ENCODE measurements around the gene TACC2.
"Not testable (repeated sequence)": the region's sequence is repeated elsewhere in the genome, so short reads cannot be mapped to it uniquely, and the experiment has no call there.

TACC2 gene

DNA sequence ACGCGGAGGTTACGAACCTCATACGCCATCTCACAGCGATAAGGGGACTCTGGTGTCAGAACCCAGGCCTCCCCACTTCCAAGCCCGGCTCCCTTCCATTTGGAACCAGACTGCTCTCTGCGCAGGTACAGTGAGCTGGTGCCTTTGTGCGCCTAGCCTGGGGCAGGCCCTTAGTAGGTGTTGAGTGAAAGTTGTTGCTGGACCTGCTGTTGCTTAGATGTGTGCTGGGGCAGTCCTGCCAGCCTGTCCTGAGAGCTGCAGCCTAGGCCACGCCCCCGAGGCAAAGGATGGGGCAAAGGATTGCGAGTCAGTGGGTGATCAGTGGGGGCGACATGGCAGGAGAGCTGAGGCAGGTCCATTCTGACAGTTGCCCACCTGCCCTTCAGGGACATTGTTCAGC, 209.7 kb downstream of the TACC2 start:
- no peak for DNase-seq

DNA sequence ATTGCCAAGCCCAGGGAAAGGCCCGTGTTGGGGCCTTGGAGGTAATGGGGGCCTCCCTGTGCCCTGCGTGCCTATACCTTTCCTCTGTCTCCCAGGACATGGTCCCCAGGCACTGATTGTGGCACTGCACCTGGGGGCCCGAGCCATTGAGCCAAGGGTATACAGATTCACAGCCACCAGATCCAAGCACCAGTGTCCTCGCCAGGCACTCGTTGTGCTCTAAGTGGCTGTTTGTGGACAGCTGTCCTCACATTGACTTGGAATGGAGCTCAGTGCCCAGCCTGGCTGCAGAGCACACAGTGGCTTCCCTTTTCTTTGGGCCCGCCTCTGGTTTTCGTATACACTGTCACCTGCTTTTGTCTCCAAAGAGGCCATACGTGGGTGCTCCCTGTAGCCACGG, 210.1 kb downstream of the TACC2 start:
- DNase-seq: no peak

DNA sequence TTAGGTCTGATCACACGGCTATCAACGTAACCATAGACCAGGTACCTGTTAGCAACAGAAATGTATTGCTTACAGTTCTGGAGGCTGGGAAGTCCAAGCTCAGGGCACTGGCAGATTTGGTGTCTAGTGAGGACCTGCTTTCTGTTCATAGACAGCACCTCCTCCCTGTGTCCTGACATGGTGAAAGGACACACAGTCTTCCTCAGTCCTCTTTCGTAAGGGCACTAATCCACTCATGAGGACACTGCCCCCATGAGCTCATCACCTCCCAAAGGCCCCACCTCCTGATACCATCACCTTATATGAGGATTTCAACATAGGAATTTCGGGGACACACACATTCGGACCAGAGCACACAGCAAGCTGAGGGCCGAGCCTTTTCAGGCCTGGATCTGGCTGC, 210.7 kb downstream of the TACC2 start:
- DNase-seq: no peak

DNA sequence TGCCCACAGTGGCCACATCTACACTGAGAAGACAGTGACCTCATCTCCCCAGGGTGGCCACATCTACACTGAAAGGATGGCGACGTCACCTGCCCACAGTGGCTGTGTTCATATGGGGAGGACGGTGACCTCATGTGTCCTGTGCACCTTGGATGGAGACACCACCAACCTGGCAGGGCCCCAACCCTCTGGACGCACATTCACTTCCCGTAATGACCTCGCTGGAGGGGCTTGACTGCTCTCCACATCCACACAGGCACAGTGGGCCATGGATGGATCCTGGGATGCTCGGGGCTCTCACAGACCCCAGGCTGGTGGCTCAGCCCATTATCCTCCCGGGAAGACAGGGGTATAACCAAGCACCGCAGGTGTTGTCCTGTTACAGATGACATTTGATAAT, 212.4 kb downstream of the TACC2 start:
- DNase-seq: no peak

DNA sequence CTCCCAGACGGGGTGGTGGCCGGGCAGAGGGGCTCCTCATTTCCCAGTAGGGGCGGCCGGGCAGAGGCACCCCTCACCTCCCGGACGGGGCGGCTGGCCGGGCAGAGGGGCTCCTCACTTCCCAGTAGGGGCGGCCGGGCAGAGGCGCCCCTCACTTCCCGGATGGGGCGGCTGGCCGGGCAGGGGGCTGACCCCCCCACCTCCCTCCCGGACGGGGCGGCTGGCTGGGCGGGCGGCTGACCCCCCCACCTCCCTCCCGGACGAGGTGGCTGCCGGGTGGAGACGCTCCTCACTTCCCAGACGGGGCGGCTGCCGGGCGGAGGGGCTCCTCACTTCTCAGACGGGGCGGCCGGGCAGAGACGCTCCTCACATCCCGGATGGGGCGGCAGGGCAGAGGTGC, 214.2 kb downstream of the TACC2 start:
- not testable (repeated sequence) for DNase-seq

DNA sequence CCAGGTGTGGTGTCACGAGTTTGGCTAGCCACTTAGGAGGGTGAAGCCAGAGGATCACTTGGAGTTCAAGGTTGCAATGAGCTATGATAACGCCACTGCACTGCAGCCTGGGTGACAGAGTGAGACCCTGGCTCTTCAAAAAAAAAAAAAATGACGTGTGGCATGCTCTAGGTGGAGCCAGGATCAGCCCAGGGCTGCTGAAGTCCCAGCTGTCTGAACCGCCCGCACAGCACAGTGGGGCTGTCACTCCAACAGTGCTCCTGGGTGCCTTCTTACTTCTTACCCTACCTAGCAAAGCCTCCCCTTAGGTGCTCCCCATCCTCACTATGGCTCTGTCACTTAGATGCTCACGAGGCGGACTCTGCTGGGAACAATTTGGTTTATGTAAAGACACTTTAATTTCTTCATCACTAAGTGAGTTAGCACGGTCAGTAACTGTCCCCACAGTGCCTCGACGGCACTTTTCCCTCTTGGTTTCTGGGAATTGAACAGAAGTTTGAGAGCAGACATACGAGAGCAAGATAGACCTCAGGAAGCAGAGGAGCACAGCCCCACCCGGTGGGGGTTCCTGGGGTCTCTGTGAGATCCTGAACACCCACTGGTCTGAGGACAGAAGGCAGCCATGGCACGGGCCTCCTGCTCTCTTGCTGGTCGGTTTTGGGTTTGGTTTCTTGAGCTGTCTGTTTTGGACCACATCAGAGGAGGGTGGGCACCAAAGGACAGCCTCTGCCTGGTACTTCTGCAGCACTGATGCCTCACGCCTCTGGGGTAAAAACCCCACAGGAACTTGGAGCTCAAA, 215.9 kb downstream of the TACC2 start:
- no peak for DNase-seq

DNA sequence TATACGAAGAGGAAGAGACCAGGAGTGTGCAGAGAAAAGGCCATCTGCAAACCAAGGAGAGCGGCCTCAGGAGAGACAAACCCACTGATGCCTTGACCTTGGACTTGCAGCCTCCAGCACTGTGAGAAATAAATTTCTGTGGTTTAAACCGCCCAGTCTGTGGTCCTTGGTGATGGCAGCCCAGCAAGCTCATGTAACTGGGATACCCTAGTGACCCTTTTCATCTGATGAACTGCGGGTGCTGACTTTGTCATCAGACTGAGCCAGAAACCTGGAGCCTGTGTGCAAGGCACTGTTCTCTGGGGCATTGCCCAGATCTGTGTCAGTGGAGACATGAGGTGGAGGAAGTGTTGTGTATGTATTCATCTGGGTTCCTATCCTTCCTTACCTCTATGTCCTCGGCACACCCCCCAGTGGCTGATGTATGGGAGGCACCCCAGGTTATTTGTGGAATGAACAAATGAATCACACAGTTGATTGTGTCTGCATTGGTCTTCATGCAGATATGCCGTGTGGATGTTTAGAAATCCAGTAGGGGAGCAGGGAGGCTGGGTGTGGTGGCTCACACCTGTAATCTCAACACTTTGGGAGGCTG, 217.6 kb downstream of the TACC2 start:
- DNase-seq: no peak

DNA sequence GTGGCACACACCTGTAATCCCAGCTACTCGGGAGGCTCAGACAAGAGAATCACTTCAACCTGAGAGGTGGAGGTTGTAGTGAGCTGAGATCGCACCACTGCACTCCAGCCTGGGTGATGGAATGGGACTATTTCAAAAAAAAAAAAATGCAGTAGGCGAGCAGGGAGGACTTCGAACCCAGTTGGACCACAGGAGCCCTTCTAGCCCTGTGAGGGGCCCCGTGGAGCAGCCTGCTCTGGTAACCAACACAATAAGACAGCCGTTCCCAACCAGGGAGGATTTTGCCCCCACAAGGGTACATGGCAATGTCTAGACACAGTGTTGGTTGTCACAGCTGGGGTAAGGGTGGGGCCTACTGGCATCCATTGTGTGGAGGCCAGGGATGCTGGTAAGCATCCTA, 218.2 kb downstream of the TACC2 start:
- DNase-seq: no peak

DNA sequence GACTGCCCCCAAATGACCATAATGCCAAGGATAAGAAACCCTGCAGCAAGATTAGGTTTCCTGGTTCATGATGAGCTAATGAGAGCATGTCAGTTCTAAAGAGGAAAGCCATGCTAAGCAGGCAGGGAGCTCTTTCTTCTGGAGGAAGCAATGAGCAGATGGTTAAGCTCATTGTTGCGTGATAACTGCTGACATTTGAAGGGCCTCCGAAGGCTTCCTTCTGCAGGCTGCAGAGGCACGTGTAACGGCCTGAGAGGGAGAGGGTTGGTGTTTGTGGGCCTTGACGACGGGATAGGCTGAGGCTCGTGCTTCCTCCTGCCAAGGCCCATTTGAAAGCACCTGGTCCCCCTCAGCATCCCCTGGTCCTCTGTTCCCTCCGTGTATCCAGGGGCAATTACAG, 218.6 kb downstream of the TACC2 start:
- no peak for DNase-seq

DNA sequence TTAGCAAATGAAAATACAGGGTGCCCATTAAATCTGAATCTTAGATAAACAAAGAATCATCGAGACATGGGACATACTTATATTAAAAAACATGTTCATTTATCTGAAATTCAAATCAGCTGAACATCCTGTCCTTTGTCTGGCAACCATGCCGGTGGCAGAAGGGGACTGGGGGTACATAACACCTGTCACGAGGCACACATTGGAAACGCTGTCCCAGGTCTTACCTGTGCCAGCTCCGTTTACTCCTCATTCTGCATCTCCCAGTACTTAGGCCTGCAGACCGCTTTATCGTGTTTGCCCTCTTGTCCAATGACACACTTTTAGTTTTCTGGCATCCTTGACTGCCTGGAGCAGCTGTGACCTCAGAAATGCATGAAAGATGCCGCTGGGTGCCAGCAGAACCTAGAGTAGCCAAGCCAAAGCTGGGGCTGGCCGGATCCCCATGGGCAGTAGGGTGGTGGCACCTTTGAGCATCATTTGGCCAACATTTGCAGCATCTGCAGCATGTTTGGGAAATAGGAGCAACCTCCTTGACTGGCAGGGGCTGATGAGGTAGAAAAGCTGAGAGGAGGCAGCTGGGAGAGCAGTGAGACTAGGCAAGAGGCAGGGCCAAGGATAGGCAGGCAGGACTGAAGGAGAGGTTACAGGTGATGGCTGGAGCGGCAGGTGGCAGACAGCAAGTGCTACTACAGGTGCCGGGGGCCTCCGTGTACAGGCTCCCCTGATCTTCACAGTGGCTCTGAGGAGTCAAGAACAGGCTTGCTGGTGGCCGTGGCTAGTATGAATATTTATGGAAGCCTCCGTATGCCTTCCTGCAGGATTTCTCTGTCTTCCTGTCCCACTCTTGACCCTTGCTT, 219.8 kb downstream of the TACC2 start:
- no peak for DNase-seq

DNA sequence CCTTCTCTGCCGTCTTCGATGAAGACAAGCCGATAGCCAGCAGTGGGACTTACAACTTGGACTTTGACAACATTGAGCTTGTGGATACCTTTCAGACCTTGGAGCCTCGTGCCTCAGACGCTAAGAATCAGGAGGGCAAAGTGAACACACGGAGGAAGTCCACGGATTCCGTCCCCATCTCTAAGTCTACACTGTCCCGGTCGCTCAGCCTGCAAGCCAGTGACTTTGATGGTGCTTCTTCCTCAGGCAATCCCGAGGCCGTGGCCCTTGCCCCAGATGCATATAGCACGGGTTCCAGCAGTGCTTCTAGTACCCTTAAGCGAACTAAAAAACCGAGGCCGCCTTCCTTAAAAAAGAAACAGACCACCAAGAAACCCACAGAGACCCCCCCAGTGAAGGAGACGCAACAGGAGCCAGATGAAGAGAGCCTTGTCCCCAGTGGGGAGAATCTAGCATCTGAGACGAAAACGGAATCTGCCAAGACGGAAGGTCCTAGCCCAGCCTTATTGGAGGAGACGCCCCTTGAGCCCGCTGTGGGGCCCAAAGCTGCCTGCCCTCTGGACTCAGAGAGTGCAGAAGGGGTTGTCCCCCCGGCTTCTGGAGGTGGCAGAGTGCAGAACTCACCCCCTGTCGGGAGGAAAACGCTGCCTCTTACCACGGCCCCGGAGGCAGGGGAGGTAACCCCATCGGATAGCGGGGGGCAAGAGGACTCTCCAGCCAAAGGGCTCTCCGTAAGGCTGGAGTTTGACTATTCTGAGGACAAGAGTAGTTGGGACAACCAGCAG, 221.7 kb downstream of the TACC2 start:
- DNase-seq: no peak

DNA sequence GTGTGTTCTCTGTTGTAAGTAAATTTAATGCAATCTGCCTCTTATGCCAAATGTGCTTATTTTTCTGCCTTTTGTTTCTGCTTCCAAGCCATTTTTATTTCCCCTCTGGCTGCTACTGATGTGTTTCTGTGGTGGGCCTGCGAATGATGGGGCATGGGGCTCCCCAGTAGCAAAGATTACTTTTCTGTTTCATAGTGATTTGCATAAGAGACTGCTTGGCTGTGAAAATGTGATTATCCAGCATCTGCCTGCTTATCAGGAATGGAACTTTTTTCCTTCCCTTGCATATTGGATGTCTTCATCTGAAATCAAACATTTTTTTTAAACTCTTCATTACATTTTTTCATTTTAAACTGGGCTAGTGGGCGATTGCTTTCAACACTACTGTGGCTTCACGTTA, 224.4 kb downstream of the TACC2 start:
- no peak for DNase-seq

DNA sequence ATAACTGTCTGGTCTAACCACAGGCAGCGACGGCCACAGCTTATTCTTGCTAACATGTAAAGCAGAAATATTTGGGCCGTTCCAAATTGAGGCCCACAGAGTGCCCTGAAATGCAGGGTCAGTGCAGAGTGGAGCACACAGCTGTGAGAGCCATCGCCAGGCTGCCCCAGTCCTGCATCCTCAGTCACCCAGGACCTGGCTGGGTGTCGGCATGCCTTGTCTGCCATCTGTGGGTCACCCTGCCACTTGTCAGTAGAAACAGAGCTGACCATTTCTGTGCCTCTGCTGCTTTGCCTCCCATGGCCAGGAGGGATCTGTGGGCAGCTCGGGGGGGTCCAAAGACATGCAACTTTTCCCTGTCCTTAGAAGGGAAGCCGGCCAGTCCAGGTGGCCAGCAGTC, 224.8 kb downstream of the TACC2 start:
- DNase-seq: no peak

DNA sequence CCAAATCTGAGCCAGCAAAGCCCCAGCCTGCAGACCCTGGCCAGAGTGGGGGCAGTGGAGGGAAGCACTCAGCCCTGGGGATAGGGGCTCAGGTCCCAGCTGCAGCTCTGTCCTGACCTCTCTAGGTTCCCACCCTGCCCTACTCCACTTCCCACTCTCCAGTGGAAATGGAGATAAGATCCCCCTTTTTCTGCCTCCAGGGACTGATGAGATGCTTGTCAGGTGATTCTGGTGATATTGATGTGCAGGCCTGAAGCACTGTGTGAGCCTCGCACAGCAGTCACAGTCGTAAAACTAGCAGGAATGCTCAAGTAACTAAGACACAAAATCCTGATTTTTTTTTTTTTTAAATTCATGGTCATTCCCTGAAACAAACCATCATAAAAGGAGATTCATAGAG, 227.1 kb downstream of the TACC2 start:
- no peak for DNase-seq

DNA sequence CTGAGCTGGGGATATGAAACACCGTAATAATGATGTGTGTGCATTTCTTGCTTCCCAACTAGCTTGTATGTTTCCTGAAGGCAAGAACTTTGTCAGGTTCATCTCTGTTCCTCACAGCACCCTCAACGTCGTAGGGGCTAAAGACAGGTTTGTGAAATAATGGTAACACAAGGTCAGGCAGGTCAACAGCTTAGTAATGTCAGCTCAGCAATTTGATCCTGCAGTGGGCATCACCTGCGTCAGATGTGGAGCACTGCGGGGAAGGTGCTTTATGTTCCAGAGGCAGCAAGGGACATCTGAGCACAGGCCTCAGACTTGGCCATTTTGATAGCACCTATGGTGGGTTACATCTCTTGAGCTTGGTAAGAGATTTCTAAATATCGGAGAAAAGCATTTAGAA, 230.4 kb downstream of the TACC2 start:
- DNase-seq: no peak

DNA sequence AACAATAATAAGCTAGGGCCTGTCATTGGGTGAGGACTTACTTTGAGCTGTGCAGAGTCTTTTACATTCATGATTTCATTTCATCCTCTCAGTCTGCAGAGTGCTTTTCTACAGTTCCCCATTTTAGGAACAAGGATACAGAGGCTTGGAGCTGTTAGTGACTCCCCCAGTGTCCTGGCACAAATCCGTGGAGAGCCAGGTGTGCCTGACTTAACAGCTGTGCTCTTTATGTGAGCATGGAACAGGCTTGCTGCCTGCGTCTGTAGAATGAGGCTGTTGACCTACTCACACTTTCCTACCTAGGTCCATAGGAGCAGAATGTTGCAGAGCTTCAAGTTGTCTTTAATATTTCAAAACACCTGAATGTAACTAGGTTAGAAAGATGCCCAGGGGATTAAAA, 231.8 kb downstream of the TACC2 start:
- DNase-seq: no peak

DNA sequence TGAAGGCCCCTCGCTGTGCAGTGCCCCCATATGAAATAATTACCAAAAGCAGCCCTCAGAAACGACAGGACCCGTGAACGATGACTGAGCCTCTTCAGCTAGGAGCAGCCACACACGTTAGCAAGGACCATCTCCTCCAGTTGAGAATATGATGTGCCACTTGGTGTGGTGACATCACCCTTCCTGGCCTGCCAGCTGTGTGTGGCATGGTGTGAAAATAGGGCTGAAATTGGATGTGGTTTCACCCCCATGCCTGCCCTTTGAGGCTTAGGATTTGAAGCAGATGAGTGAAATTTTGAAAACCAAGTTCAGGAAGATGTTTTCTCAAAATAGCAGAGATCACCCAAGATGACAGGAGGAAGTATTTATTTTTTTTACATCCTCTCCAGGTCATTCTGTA, 233.0 kb downstream of the TACC2 start:
- no peak for DNase-seq

DNA sequence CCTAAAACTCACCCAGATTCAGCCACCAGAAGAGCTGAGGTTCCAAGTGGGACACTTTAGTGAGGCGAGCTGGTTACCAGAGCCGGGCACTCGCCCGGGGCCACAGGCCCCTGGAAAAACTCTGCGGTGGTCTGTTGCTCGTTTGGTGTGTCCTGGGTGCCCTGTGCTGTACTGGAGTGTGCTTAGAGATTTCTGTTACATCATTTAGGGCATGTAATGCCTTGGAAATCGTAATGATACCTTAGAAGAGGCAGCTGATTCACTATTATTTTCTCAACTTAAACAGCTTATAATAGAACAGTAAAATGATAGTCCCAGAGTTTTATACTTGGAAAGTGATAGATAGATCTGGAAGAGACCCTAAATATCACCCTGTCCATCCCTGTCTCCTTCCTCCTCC, 233.7 kb downstream of the TACC2 start:
- no peak for DNase-seq

DNA sequence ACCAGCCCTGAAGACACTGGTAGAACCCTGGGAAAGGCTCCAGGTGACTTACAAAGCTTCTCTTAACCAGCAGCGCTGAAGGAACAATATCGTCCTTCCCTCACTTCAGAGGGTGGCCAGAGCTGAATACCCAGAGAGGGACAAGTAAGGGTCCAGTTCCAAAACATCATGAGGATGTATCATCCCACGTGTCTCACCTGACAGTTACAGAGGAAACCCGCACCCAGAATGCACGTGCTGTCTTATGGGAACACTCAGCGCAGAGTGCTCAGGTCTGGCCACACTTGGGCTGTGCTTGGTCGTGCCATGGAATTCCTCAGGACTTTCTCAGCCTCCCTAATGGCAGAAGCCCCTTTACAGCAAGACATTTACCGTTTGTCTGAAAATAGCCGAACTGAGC, 235.2 kb downstream of the TACC2 start:
- DNase-seq: no peak

DNA sequence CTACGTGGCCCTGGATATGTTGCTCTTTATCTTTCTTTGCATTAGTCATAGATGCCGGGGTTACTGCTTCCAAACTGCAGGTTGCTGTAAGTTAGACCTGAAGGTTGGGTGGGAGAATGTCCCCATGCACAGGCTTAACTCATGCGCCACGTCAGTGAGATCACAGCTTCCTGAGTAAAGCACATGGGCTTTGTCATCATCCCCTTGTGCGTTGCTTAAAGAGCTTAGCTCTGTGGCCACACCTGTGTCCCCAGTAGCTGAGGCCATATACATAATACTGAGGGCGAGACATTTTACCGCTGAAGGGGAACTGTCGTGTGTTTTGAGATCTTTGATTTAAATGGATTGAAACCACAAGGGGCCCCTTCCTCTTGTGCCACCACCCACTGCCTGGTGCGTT, 236.4 kb downstream of the TACC2 start:
- no peak for DNase-seq

DNA sequence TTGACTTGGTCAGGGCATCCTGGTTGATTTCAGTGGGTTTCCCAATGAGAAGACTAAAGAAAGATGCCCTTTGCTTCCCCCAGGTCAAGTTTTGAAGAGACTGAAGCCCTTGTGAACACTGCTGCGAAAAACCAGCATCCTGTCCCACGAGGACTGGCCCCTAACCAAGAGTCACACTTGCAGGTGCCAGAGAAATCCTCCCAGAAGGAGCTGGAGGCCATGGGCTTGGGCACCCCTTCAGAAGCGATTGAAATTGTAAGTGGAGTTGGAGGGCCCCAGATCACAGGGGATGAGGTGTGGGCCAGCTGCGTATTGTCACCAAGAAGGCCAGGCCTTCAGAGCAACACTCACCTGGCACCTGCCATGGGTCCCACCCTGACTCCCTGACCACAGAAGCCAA, 238.8 kb downstream of the TACC2 start:
- DNase-seq: no peak

DNA sequence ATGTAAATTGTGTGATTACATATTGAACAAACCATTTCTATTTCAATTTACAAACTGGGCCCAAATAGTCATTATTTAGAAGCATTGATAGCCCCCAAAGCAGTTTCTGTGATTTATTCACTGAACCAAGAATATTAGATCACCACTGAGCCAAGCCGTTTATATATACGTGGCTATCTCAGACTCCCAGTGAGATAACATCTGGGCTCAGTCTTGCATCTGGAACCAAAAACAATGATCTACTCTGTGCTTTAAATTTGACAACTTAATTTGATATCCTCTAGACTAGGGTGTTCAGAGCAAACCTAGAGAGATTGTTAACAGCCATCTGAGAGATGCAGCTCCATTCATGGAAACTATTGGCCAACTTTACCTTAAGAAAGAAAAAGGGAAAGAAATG, 240.7 kb downstream of the TACC2 start:
- no peak for DNase-seq

DNA sequence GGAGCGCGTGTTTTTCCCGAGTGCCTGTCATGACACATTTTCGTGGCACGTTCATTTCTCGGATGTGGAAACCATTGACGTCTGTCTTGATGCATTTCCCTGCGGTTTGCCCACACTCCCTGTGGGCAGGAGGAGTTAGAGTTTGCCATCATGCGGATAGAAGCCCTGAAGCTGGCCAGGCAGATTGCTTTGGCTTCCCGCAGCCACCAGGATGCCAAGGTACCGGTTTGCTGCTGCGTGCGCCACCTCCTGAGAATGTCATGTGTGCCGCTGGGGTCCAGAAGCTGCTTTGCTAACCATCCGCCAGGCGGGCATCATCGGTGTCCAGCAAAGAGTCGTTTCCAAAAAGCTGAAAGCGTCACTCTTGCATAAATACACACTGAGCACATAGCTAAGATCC, 241.3 kb downstream of the TACC2 start:
- no peak for DNase-seq
